Nephron progenitor cell (in vitro differentiated cells): ENCODE data around the gene CD14.
"Not testable (repeated sequence)": the region's sequence is repeated elsewhere in the genome, so short reads cannot be mapped to it uniquely, and the experiment has no call there.

Experiments
- DNase-seq: peaks from one replicate; pipeline ENCODE4 v3.0.0; 2021
- H3K27ac Mint-ChIP-seq: 2 replicates; pipeline ENCODE4 v1.8.0; 2021; ENCODE audit warnings: mild to moderate bottlenecking, moderate library complexity, mixed read lengths
- H3K27me3 Mint-ChIP-seq: 2 replicates; pipeline ENCODE4 v1.8.0; 2021; ENCODE audit warnings: mild to moderate bottlenecking, low read depth, mixed read lengths; ENCODE audit not compliant: poor library complexity
- H3K36me3 Mint-ChIP-seq: 2 replicates; pipeline ENCODE4 v1.8.0; 2021; ENCODE audit warnings: low read depth, mixed read lengths
- H3K4me1 Mint-ChIP-seq: 2 replicates; pipeline ENCODE4 v1.8.0; 2021; ENCODE audit warnings: mixed read lengths
- H3K4me3 Mint-ChIP-seq: 2 replicates; pipeline ENCODE4 v1.8.0; 2021; ENCODE audit warnings: mild to moderate bottlenecking, moderate library complexity, mixed read lengths
- H3K9me3 Mint-ChIP-seq: 2 replicates; pipeline ENCODE4 v1.8.0; 2021; ENCODE audit warnings: mild to moderate bottlenecking, moderate library complexity, mixed read lengths
- TF ChIP-seq, protein P1 (sequence below): fragments of 200-600 bp; sonication (generic); IDR thresholded peaks from 2 replicates; pipeline ENCODE4 v1.5.0; 2021; ENCODE audit warnings: antibody characterized with exemption

Gene CD14

DNA sequence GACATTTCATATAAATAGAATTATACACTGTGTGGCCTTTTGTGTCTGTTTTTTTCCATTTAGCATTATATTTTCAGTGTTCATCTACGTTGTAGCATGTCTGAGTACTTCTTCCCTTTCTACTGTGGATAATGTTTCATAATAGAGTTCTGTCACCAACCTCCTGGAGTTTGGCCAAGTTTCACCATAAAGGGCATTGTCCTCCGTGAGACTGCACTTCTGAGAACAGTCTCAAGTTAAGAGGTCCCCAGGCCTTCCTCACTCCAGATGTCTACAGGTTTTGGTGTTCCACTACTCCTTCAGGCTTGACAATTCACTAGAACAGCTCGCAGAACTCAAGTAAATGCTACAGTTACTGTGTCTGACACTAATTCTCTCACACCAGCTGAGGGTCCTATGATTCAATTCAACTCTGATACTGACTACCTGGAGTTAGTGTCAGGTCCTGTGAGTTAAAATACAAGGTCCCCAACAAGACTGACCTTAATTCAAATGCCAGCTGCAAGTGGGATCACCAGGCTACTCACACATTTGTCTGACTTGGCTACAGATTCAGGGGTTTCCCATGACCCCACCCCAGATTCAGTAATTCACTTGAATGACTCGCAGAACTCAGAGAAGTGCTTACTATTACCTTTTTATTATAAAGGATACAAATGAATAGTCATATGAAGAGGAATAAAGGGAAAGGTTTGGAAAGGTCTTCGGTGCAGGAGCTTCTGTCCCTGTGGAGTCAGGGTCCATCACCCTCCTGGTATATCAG, 37.3 kb downstream of the CD14 start:
- no peaks in the 10 kb centered on the region for H3K36me3 Mint-ChIP-seq
- H3K27me3 Mint-ChIP-seq: peaks cover 38% of the 10 kb centered on the region
- H3K4me1 Mint-ChIP-seq: no peaks in the 10 kb centered on the region
- H3K27ac Mint-ChIP-seq: no peak overlapping the region
- TF ChIP-seq, protein P1, sequence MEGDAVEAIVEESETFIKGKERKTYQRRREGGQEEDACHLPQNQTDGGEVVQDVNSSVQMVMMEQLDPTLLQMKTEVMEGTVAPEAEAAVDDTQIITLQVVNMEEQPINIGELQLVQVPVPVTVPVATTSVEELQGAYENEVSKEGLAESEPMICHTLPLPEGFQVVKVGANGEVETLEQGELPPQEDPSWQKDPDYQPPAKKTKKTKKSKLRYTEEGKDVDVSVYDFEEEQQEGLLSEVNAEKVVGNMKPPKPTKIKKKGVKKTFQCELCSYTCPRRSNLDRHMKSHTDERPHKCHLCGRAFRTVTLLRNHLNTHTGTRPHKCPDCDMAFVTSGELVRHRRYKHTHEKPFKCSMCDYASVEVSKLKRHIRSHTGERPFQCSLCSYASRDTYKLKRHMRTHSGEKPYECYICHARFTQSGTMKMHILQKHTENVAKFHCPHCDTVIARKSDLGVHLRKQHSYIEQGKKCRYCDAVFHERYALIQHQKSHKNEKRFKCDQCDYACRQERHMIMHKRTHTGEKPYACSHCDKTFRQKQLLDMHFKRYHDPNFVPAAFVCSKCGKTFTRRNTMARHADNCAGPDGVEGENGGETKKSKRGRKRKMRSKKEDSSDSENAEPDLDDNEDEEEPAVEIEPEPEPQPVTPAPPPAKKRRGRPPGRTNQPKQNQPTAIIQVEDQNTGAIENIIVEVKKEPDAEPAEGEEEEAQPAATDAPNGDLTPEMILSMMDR: no peak
- no peak overlapping the region for H3K4me3 Mint-ChIP-seq
- DNase-seq: no peak
- H3K9me3 Mint-ChIP-seq: no peaks in the 10 kb centered on the region

DNA sequence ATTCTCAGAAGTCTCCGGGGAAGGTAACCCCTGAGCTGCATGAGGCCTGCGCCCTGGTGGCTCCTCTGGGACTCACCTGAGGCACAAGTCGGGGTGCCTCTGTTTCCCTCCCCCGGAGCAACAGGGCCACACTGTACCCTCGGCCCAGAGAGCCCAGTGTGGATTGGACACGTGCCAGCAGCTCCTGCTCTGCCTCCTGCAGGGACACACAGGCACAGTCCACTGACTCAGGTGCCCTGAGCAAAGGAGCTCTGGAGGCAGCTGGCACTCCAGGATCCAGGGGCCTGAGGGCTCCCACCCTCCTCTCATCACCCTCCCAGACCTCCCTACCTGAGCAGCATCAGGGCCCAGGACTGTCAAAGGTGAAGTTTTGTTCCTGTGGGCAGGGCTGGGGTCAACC, 38.8 kb downstream of the CD14 start:
- Mint-ChIP-seq H3K4me1 (no peaks in the 10 kb centered on the region), H3K27ac (no peak overlapping the region), H3K9me3 (no peaks in the 10 kb centered on the region), H3K4me3 (no peak overlapping the region), H3K27me3 (peaks cover 37% of the 10 kb centered on the region), H3K36me3 (no peaks in the 10 kb centered on the region)
- no peak for DNase-seq
- TF ChIP-seq, protein P1: no peak

DNA sequence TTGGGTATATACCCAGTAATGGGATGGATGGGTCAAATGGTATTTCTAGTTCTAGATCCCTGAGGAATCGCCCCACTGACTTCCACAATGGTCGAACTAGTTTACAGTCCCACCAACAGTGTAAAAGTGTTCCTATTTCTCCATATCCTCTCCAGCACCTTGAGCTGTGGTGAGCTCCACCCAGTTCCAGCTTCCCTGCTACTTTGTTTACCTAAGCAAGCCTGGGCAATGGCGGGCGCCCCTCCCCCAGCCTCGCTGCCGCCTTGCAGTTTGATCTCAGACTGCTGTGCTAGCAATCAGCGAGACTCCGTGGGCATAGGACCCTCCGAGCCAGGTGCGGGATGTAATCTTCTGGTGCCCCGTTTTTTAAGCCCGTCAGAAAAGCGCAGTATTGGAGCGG, 39.9 kb downstream of the CD14 start:
- H3K4me1 Mint-ChIP-seq, H3K4me3 Mint-ChIP-seq, DNase-seq, H3K36me3 Mint-ChIP-seq, H3K9me3 Mint-ChIP-seq, H3K27ac Mint-ChIP-seq: not testable (repeated sequence)
- peaks cover 37% of the 10 kb centered on the region for H3K27me3 Mint-ChIP-seq

DNA sequence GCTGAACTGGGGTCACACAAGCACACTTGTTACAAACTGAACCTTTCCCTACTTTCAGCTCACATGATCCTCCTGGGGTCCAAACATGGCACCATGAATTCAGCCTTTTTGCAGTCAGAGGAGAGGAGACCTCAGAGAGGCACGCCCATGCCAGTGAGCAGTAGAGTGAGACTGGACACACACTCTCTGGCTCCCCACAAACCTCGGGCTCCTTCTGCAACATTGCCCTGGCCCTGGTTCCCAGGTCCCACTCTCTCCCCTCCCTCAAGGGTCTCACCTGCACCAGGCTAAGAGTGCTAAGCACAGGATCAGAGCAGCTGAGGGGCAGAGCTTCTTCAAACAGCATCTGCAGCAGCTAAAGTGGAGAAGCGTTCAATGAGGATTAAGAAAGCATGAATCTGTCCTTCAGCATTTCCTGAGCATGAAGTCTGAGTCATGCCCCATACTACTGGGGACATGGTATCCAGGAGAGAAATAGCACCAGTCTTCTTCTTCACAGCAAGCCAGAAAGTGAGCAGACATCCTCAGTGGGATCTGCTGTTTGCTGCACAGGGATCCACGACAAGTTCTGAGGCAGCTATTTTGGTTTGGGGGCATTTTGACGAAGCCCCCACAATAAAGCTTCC, 41.1 kb downstream of the CD14 start:
- no peak overlapping the region for H3K27ac Mint-ChIP-seq
- H3K9me3 Mint-ChIP-seq: no peaks in the 10 kb centered on the region
- no peaks in the 10 kb centered on the region for H3K36me3 Mint-ChIP-seq
- no peaks in the 10 kb centered on the region for H3K4me1 Mint-ChIP-seq
- no peak overlapping the region for H3K4me3 Mint-ChIP-seq
- no peak for DNase-seq
- peaks cover 40% of the 10 kb centered on the region for H3K27me3 Mint-ChIP-seq
- TF ChIP-seq, protein P1: no peak

DNA sequence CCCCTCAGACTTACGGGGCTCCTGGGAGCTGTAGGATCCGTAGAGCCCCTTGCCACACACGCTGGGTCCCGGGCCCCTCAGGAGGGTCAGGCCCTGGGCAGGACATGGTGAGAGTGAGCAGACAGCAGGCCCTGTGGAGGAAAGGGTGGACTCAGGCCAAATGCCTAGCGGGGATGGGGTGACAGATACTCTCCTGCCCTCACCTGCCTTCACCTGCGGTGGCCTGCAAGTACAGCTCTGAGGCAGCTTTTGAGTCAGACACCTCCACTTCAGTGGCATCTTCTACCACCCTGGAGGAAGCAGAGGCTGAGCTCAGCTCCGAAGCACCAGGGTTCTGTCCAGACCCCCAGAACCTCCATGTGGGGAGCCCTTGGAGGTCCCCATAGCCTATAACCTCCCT, 42.1 kb downstream of the CD14 start:
- DNase-seq: no peak
- H3K9me3 Mint-ChIP-seq: no peaks in the 10 kb centered on the region
- H3K4me1 Mint-ChIP-seq: no peaks in the 10 kb centered on the region
- no peak overlapping the region for H3K4me3 Mint-ChIP-seq
- H3K27me3 Mint-ChIP-seq: peaks cover 36% of the 10 kb centered on the region
- H3K27ac Mint-ChIP-seq: no peak overlapping the region
- TF ChIP-seq, protein P1: no peak
- H3K36me3 Mint-ChIP-seq: no peaks in the 10 kb centered on the region

- H3K9me3 Mint-ChIP-seq: peaks cover 5% of the 10 kb centered on the region
- H3K4me3 Mint-ChIP-seq: no peak overlapping the region
- H3K36me3 Mint-ChIP-seq: no peaks in the 10 kb centered on the region
- TF ChIP-seq, protein P1: no peak
- DNase-seq: no peak
- no peaks in the 10 kb centered on the region for H3K4me1 Mint-ChIP-seq
- no peak overlapping the region for H3K27ac Mint-ChIP-seq
- H3K27me3 Mint-ChIP-seq: peaks cover 28% of the 10 kb centered on the region
These were observed 44.5 kb downstream of the CD14 start for GRCh38 chr5:140588311-140589070.
